Retina (tissue), 1 donor: ENCODE data around the gene CYLC2.

Source experiments
- DNase-seq: peaks from one replicate; pipeline ENCODE4 v3.0.0-alpha.2; 2016

The CYLC2 gene

GRCh38 chr9:102995033-102995432, at the start of gene CYLC2:
CYLC2 (plus strand) TSS chr9:102995333; CDS start chr9:102995381, 48 bp downstream.
- DNase-seq = no peak

- DNase-seq = no peak
These were observed 44.8 kb upstream of the CYLC2 start for GRCh38 chr9:102950346-102950745.

- DNase-seq = no peak
These were observed 28.1 kb upstream of the CYLC2 start for GRCh38 chr9:102966999-102967398.

GRCh38 chr9:102967979-102968378, 27.2 kb upstream of the CYLC2 start:
- no peak for DNase-seq

- no peak for DNase-seq
These were observed 22.4 kb upstream of the CYLC2 start for GRCh38 chr9:102972780-102973179.

GRCh38 chr9:102974530-102974929, 20.6 kb upstream of the CYLC2 start:
- no peak for DNase-seq

GRCh38 chr9:102975251-102975650, 19.9 kb upstream of the CYLC2 start:
- no peak for DNase-seq

- no peak for DNase-seq
These were observed 9.8 kb upstream of the CYLC2 start for GRCh38 chr9:102985162-102985895.

GRCh38 chr9:102986425-102986824, 8.7 kb upstream of the CYLC2 start:
- DNase-seq = no peak

GRCh38 chr9:103003689-103004088, 8.6 kb downstream of the CYLC2 start:
- no peak for DNase-seq

GRCh38 chr9:103014242-103014641, 19.1 kb downstream of the CYLC2 start:
- no peak for DNase-seq

- no peak for DNase-seq
These were observed 30.7 kb downstream of the CYLC2 start for GRCh38 chr9:103025796-103026195.

GRCh38 chr9:103037508-103038477, 42.7 kb downstream of the CYLC2 start:
- DNase-seq = no peak

GRCh38 chr9:103041961-103042360, 46.8 kb downstream of the CYLC2 start:
- no peak for DNase-seq
